Stimulated activated CD4-positive, alpha-beta T cell treated with anti-CD3 and anti-CD28 coated beads, Interleukin-15, amount 100 ng/mL, for 48 hours (primary cell): ENCODE results near the gene MYO5A.
"Not testable (repeated sequence)": the region's sequence is repeated elsewhere in the genome, so short reads cannot be mapped to it uniquely, and the experiment has no call there.

ENCODE experiments used
- DNase-seq, 2 donors: peaks; one replicate each; pipeline ENCODE4 v3.0.0-alpha.2; 2020; ENCODE audit warnings: low read depth in 2 of 2

Gene MYO5A

GRCh38 chr15:52288986-52289385 lies 239.7 kb downstream of the MYO5A start:
- no peak for DNase-seq

GRCh38 chr15:52288051-52288942 lies 240.4 kb downstream of the MYO5A start:
- no peak for DNase-seq

GRCh38 chr15:52287114-52287513 lies 241.6 kb downstream of the MYO5A start:
- no peak for DNase-seq

- not testable (repeated sequence) for DNase-seq
These were observed 242.7 kb downstream of the MYO5A start for GRCh38 chr15:52285941-52286340.

GRCh38 chr15:52284164-52284563 lies 244.5 kb downstream of the MYO5A start:
- no peak for DNase-seq

- DNase-seq, result no peak
These were observed 245.4 kb downstream of the MYO5A start for GRCh38 chr15:52283281-52283680.

GRCh38 chr15:52282418-52282817 lies 246.3 kb downstream of the MYO5A start:
- no peak for DNase-seq

- DNase-seq, result no peak
These were observed 247.3 kb downstream of the MYO5A start for GRCh38 chr15:52281085-52282035.

GRCh38 chr15:52280326-52281084 lies 248.2 kb downstream of the MYO5A start:
- no peak for DNase-seq

- DNase-seq, result no peak
These were observed 249.9 kb downstream of the MYO5A start for GRCh38 chr15:52278636-52279367.

GRCh38 chr15:52278135-52278534 lies 250.5 kb downstream of the MYO5A start:
- no peak for DNase-seq

- no peak for DNase-seq
These were observed 251.1 kb downstream of the MYO5A start for GRCh38 chr15:52277575-52277974.

GRCh38 chr15:52276256-52276770 lies 252.4 kb downstream of the MYO5A start:
- no peak for DNase-seq

GRCh38 chr15:52263563-52264282 lies 265.0 kb downstream of the MYO5A start:
- no peak for DNase-seq

- no peak for DNase-seq
These were observed 266.3 kb downstream of the MYO5A start for GRCh38 chr15:52262364-52262763.

- peak; percentile 66 to 67 for DNase-seq
These were observed 267.0 kb downstream of the MYO5A start for GRCh38 chr15:52261498-52262242.

- no peak for DNase-seq
These were observed 267.7 kb downstream of the MYO5A start for GRCh38 chr15:52261026-52261425.

GRCh38 chr15:52259503-52259902 lies 269.2 kb downstream of the MYO5A start:
- DNase-seq, result no peak

GRCh38 chr15:52258461-52258860 lies 270.2 kb downstream of the MYO5A start:
- no peak for DNase-seq

- DNase-seq, result no peak
These were observed 271.0 kb downstream of the MYO5A start for GRCh38 chr15:52257734-52258062.
